H9 (cell line): ENCODE results near the gene CNDP2. TPM values are rescaled to one million over a fixed set of nuclear protein-coding genes. Genes with fewer than 3 reads are reported as not detected.

Source experiments
- DNase-seq: peaks from one replicate; pipeline ENCODE4 v3.0.0-alpha.2; 2017
- H2AFZ ChIP-seq: one replicate; pipeline ENCODE4 v1.6.1; 2013; ENCODE audit warnings: mild to moderate bottlenecking, low read length, control low read depth, moderate library complexity
- H2AK5ac ChIP-seq: 2 replicates; pipeline ENCODE4 v1.6.1; 2013; ENCODE audit warnings: low read length, control low read depth, mixed read lengths; ENCODE audit not compliant: insufficient read length
- H2BK120ac ChIP-seq: one replicate; pipeline ENCODE4 v1.6.1; 2013; ENCODE audit warnings: low read depth, mild to moderate bottlenecking, low read length, control low read depth, inconsistent platforms; ENCODE audit not compliant: poor library complexity, severe bottlenecking
- H2BK12ac ChIP-seq: 2 replicates; pipeline ENCODE4 v1.6.1; 2013; ENCODE audit warnings: low read length, control low read depth, mixed read lengths, low read depth; ENCODE audit not compliant: insufficient read length
- H2BK15ac ChIP-seq: 2 replicates; pipeline ENCODE4 v1.6.1; 2013; ENCODE audit warnings: low read depth, low read length, control low read depth
- H2BK20ac ChIP-seq: one replicate; pipeline ENCODE4 v1.6.1; 2013; ENCODE audit warnings: low read depth, mild to moderate bottlenecking, low read length, control low read depth, inconsistent platforms; ENCODE audit not compliant: poor library complexity, severe bottlenecking
- H2BK5ac ChIP-seq: 2 replicates; pipeline ENCODE4 v1.6.1; 2013; ENCODE audit warnings: low read length, control low read depth, mixed read lengths; ENCODE audit not compliant: insufficient read length
- H3K14ac ChIP-seq: 2 replicates; pipeline ENCODE4 v1.6.1; 2013; ENCODE audit warnings: low read length, control low read depth; ENCODE audit not compliant: insufficient read depth
- H3K18ac ChIP-seq: 2 replicates; pipeline ENCODE4 v1.6.1; 2013; ENCODE audit warnings: low read depth, mild to moderate bottlenecking, mixed read lengths, low read length, control low read depth; ENCODE audit not compliant: insufficient read length
- H3K23ac ChIP-seq: 2 replicates; pipeline ENCODE4 v1.6.1; 2013; ENCODE audit warnings: low read length, control low read depth, mixed read lengths, low read depth; ENCODE audit not compliant: insufficient read length
- H3K23me2 ChIP-seq: 2 replicates; pipeline ENCODE4 v1.6.1; 2013; ENCODE audit warnings: low read depth, mild to moderate bottlenecking, mixed read lengths, low read length, control low read depth; ENCODE audit not compliant: insufficient read length, poor library complexity, severe bottlenecking
- H3K27ac ChIP-seq: 2 replicates; pipeline ENCODE4 v1.5.1; 2013; ENCODE audit warnings: low read length, control low read depth, mixed read lengths, low read depth; ENCODE audit not compliant: insufficient read length
- H3K27me3 ChIP-seq: 2 replicates; pipeline ENCODE4 v1.6.1; 2013; ENCODE audit warnings: low read length, control low read depth, inconsistent platforms; ENCODE audit not compliant: insufficient read depth
- H3K4ac ChIP-seq: 2 replicates; pipeline ENCODE4 v1.6.1; 2013; ENCODE audit warnings: low read depth, mild to moderate bottlenecking, control low read depth, inconsistent platforms, low read length, moderate library complexity
- H3K4me1 ChIP-seq: 2 replicates; pipeline ENCODE4 v1.6.1; 2013; ENCODE audit warnings: low read length, control low read depth, inconsistent platforms; ENCODE audit not compliant: insufficient read depth
- H3K4me2 ChIP-seq: 2 replicates; pipeline ENCODE4 v1.6.1; 2013; ENCODE audit warnings: low read length, control low read depth, mixed read lengths; ENCODE audit not compliant: insufficient read length, insufficient read depth
- H3K56ac ChIP-seq: 2 replicates; pipeline ENCODE4 v1.6.1; 2013; ENCODE audit warnings: low read depth, mild to moderate bottlenecking, mixed read lengths, low read length, control low read depth; ENCODE audit not compliant: insufficient read length
- H3K79me1 ChIP-seq: 2 replicates; pipeline ENCODE4 v1.6.1; 2013; ENCODE audit warnings: low read depth, mild to moderate bottlenecking, moderate library complexity, low read length, control low read depth, inconsistent platforms; ENCODE audit not compliant: insufficient read depth, poor library complexity, severe bottlenecking
- H3K79me2 ChIP-seq: 2 replicates; pipeline ENCODE4 v1.6.1; 2013; ENCODE audit warnings: low read length, control low read depth, inconsistent platforms; ENCODE audit not compliant: insufficient read depth
- H3K9ac ChIP-seq: 2 replicates; pipeline ENCODE4 v1.6.1; 2013; ENCODE audit warnings: low read length, control low read depth, mixed read lengths; ENCODE audit not compliant: insufficient read length; ENCODE audit errors: extremely low read depth
- H3K9me3 ChIP-seq: one replicate; pipeline ENCODE4 v1.6.1; 2013; ENCODE audit warnings: low read depth, low read length, inconsistent platforms; ENCODE audit not compliant: control insufficient read depth
- H3T11ph ChIP-seq: one replicate; pipeline ENCODE4 v1.6.1; 2013; ENCODE audit warnings: mild to moderate bottlenecking, low read length, control low read depth, inconsistent platforms
- H4K20me1 ChIP-seq: one replicate; pipeline ENCODE4 v1.6.1; 2013; ENCODE audit not compliant: control insufficient read depth, insufficient read length, insufficient read depth
- H4K5ac ChIP-seq: 2 replicates; pipeline ENCODE4 v1.6.1; 2013; ENCODE audit warnings: low read depth, mild to moderate bottlenecking, mixed read lengths, low read length, control low read depth; ENCODE audit not compliant: insufficient read length
- H4K8ac ChIP-seq: replicated peaks from 2 replicates; pipeline ENCODE4 v1.6.1; 2013; ENCODE audit warnings: low read length, control low read depth, mixed read lengths, low read depth; ENCODE audit not compliant: insufficient read length
- H4K91ac ChIP-seq: 2 replicates; pipeline ENCODE4 v1.6.1; 2013; ENCODE audit warnings: low read depth, mild to moderate bottlenecking, moderate library complexity, mixed read lengths, low read length, control low read depth; ENCODE audit not compliant: insufficient read length
- H3K27ac Mint-ChIP-seq, 3 experiments: 2 replicates in 2 of 3; 3 replicates in 1 of 3; pipeline ENCODE4 v1.8.0; 2020 to 2021; ENCODE audit warnings: mixed read lengths in 3 of 3, mild to moderate bottlenecking in 1 of 3, moderate library complexity in 1 of 3
- H3K27me3 Mint-ChIP-seq: 2 replicates; pipeline ENCODE4 v1.8.0; 2021; ENCODE audit warnings: low read depth, mild to moderate bottlenecking, moderate library complexity, mixed read lengths
- H3K36me3 Mint-ChIP-seq, 3 experiments: 2 replicates in 2 of 3; 3 replicates in 1 of 3; pipeline ENCODE4 v1.8.0; 2020 to 2021; ENCODE audit warnings: low read depth in 3 of 3, mixed read lengths in 3 of 3; ENCODE audit not compliant: insufficient read depth in 1 of 3
- H3K4me1 Mint-ChIP-seq, 2 experiments: 2 replicates each; pipeline ENCODE4 v1.8.0; 2020; ENCODE audit warnings: mixed read lengths in 2 of 2
- H3K4me3 Mint-ChIP-seq, 2 experiments: 2 replicates in 1 of 2; 3 replicates in 1 of 2; pipeline ENCODE4 v1.8.0; 2020 to 2021; ENCODE audit warnings: mild to moderate bottlenecking in 2 of 2, mixed read lengths in 2 of 2, moderate library complexity in 1 of 2
- H3K9me3 Mint-ChIP-seq, 2 experiments: 2 replicates in 1 of 2; 3 replicates in 1 of 2; pipeline ENCODE4 v1.8.0; 2020; ENCODE audit warnings: mild to moderate bottlenecking in 2 of 2, mixed read lengths in 2 of 2, moderate library complexity in 1 of 2
- WGBS: extraction: QIAGEN DNeasy Blood & Tissue Kit; methylation state at CpG from one replicate; pipeline ENCODE4 v1.1.7; 2013; ENCODE audit warnings: missing lambda C conversion rate, low lambda C conversion rate, mixed read lengths; ENCODE audit not compliant: insufficient read length; ENCODE audit errors: extremely low coverage; 5-methylcytosine and 5-hydroxymethylcytosine counted together
- total RNA-seq: library from RNA; stranded (reverse); gene quantifications from 2 replicates; pipeline ENCODE4 v1.2.1, GENCODE V29; 2021
- TF ChIP-seq, protein P1 (sequence below): fragments of 200-600 bp; sonication (generic); conservative IDR thresholded peaks from 3 replicates; pipeline ENCODE4 v1.8.0; 2021; ENCODE audit warnings: antibody characterized with exemption, mild to moderate bottlenecking

The CNDP2 gene
- total RNA-seq, 1 experiment from 2014 or later, result 212 TPM

DNA sequence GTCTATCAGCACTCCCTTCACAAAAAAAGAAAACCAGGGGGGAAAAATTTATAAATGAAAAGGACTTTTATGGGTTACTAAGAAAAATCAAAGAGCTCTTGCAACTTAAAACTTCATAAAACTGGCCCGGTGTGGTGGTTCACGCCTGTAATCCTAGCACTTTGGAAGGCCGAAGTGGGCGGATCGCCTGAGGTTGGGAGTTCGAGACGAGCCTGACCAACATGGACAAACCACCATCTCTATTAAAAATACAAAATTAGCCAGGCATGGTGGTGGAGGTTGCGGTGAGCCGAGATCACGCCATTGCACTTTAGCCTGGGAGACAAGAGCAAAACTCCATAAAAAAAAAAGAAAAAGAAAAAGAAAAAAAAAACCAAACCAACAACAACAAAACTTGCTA, 40.8 kb upstream of the CNDP2 start:
- Histone ChIP-seq H2BK12ac (no peak overlapping the region), H2AFZ (no peak overlapping the region), H4K20me1 (no peaks in the 10 kb centered on the region), H2BK15ac (no peak overlapping the region), H3K56ac (no peak overlapping the region), H3K23me2 (peaks cover 6% of the 10 kb centered on the region), H3K79me2 (no peaks in the 10 kb centered on the region), H3K9me3 (no peaks in the 10 kb centered on the region), H3K27me3 (peaks cover 27% of the 10 kb centered on the region; the same call in 1 of the 2 replicates), H4K91ac (no peak overlapping the region), H2BK20ac (no peak overlapping the region), H3K14ac (no peak overlapping the region), H2BK5ac (no peak overlapping the region), H4K8ac (no peak overlapping the region), H3K4me2 (no peak overlapping the region), H2BK120ac (no peak overlapping the region), H3K18ac (no peak overlapping the region), H3T11ph (no peak overlapping the region), H2AK5ac (no peak overlapping the region), H4K5ac (no peak overlapping the region), H3K9ac (no peak overlapping the region), H3K79me1 (no peaks in the 10 kb centered on the region), H3K4me1 (no peaks in the 10 kb centered on the region; the same call in 1 of the 2 replicates), H3K4ac (no peak overlapping the region), H3K27ac (no peak overlapping the region), H3K23ac (no peak overlapping the region)
- H3K9me3 Mint-ChIP-seq, result no peaks in the 10 kb centered on the region; a peak in 2 of 5 replicates
- no peak overlapping the region for H3K27ac Mint-ChIP-seq
- H3K4me3 Mint-ChIP-seq, result no peak overlapping the region
- TF ChIP-seq, protein P1, sequence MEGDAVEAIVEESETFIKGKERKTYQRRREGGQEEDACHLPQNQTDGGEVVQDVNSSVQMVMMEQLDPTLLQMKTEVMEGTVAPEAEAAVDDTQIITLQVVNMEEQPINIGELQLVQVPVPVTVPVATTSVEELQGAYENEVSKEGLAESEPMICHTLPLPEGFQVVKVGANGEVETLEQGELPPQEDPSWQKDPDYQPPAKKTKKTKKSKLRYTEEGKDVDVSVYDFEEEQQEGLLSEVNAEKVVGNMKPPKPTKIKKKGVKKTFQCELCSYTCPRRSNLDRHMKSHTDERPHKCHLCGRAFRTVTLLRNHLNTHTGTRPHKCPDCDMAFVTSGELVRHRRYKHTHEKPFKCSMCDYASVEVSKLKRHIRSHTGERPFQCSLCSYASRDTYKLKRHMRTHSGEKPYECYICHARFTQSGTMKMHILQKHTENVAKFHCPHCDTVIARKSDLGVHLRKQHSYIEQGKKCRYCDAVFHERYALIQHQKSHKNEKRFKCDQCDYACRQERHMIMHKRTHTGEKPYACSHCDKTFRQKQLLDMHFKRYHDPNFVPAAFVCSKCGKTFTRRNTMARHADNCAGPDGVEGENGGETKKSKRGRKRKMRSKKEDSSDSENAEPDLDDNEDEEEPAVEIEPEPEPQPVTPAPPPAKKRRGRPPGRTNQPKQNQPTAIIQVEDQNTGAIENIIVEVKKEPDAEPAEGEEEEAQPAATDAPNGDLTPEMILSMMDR, result no peak
- WGBS, result no CpG with 5 or more reads among the region's 10 CpGs
- H3K4me1 Mint-ChIP-seq, result peaks cover 12 to 24% of the 10 kb centered on the region in 2 experiments
- peaks cover 69% of the 10 kb centered on the region for H3K27me3 Mint-ChIP-seq
- H3K36me3 Mint-ChIP-seq, result no peaks in the 10 kb centered on the region; a peak in 1 of 7 replicates
- no peak for DNase-seq
